Measurements from ENCODE around the gene ANXA7. TPM values are rescaled to one million over a fixed set of nuclear protein-coding genes. Genes with fewer than 3 reads are reported as not detected.

The ANXA7 gene
- total RNA-seq (100 to 1,000 TPM; 104 to 163 (median 149) TPM), polyA plus RNA-seq (10 to 100 TPM; 33.4 to 69.7 TPM)
- long read RNA-seq, donor 1, transcript ANXA7-201 (14 exons, 2,174 nt) = major isoform, 150 of 233 reads
- long read RNA-seq, donor 1, transcript ANXA7-202 (13 exons, 2,452 nt) = minor isoform, 15 of 233 reads
- long read RNA-seq, donor 1, partial matches to known transcripts = 39 of 233 reads
- long read RNA-seq, donor 1, other reads (novel, unspliced or antisense) = 28 of 233 reads
- long read RNA-seq, donor 2, transcript ANXA7-202 (13 exons, 2,452 nt) = minor isoform, 21 of 304 reads
- long read RNA-seq, donor 2, transcript ANXA7-201 (14 exons, 2,174 nt) = major isoform, 198 of 304 reads
- long read RNA-seq, donor 2, partial matches to known transcripts = 58 of 304 reads
- long read RNA-seq, donor 2, other reads (novel, unspliced or antisense) = 27 of 304 reads
- long read RNA-seq, donor 3, transcript ANXA7-202 (13 exons, 2,452 nt) = minor isoform, 98 of 783 reads
- long read RNA-seq, donor 3, transcript ANXA7-201 (14 exons, 2,174 nt) = major isoform, 476 of 783 reads
- long read RNA-seq, donor 3, partial matches to known transcripts = 126 of 783 reads
- long read RNA-seq, donor 3, other reads (novel, unspliced or antisense) = 83 of 783 reads

DNA sequence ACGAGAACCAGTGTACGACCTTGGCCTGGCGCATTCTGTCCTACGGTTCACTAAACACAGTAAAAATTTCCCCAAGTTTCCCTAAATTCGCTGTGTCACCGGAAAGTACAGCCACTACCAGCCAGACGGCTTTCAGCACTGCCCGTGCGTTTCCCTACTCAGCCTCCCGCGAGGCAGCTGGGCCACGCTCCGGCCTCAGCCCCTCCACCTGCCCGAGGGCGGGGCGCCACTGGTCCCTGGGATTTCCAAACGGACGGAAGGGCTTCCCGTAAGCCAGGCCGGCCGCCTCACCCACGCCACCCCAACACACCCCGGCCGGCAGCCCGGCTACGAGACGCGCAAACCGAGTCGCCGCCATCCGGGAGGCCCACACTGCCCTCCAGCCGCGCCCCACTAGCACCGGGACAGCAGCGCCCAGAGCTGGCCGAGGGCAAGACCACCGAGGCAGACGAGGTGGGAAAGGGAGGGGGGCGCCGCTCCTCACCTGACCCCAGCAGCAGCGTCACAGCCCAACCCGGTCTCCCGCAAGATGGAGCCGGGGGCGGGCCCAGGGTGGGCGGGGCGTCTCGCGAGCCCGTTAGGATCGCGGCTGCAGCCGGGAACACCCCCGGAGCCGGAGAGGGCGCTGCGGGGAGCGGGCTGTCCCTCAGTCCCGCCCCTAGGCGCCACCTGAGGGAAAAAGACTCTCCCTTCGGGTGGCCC lies at the start of gene ANXA7:
Gene ANXA7, minus strand, starts transcription at position 531 of the 702 bp plus-strand sequence. CDS start 13,202 bp downstream, outside the sequence.
- intact Hi-C loops (cut with DNase I) = loop anchor here in 1 of 10 donors (1.0 kb wide), 1 partner anchor 82 kb away; no protein-coding TSS in a partner anchor
- peak; percentile 98 to 99 (median 98) for ATAC-seq
- peak within 1 kb of the TSS; percentile 87 to 99 (median 96) for H3K27ac ChIP-seq
- TF ChIP-seq, protein P1, sequence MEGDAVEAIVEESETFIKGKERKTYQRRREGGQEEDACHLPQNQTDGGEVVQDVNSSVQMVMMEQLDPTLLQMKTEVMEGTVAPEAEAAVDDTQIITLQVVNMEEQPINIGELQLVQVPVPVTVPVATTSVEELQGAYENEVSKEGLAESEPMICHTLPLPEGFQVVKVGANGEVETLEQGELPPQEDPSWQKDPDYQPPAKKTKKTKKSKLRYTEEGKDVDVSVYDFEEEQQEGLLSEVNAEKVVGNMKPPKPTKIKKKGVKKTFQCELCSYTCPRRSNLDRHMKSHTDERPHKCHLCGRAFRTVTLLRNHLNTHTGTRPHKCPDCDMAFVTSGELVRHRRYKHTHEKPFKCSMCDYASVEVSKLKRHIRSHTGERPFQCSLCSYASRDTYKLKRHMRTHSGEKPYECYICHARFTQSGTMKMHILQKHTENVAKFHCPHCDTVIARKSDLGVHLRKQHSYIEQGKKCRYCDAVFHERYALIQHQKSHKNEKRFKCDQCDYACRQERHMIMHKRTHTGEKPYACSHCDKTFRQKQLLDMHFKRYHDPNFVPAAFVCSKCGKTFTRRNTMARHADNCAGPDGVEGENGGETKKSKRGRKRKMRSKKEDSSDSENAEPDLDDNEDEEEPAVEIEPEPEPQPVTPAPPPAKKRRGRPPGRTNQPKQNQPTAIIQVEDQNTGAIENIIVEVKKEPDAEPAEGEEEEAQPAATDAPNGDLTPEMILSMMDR (IDR thresholded peaks at IDR 0.05) = peak in 6 of 9 donors; percentile 38 to 67 (median 47)
- H3K27me3 ChIP-seq = no peaks in the 10 kb centered on the region
- 0 to 1% methylated on average over 60 to 62 of the region's 62 CpGs for WGBS, 2 donors
- DNase-seq = peak; percentile 94 to 95
- H3K4me3 ChIP-seq = peak within 1 kb of the TSS; percentile 81 to 99 (median 88)
- peaks cover 0 to 41% (median 28%) of the 10 kb centered on the region in 9 donors for H3K4me1 ChIP-seq
- H3K9me3 ChIP-seq = no peaks in the 10 kb centered on the region
- H3K36me3 ChIP-seq = no peaks in the 10 kb centered on the region

DNA sequence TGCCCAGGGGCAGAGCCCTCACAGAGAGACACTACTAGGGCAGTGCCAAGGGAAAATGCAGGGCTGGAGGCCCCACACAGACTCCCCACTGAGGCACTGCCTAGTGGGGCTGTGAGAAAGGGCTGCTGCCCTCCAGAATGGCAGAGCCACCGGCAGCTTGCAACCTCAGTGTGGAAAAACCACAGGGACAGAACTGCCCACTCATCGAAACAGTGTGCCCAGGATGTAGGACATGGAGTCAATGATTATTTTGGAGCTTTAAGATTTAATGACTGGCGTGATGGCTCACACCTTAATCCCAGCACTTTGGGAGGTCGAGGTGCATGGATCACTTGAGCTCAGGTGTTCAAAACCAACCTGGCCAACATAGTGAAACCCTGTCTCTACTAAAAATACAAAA lies 47.0 kb upstream of the ANXA7 start:
- TF ChIP-seq, protein P1 (IDR thresholded peaks at IDR 0.05) = no peak
- no peaks in the 10 kb centered on the region for H3K9me3 ChIP-seq

DNA sequence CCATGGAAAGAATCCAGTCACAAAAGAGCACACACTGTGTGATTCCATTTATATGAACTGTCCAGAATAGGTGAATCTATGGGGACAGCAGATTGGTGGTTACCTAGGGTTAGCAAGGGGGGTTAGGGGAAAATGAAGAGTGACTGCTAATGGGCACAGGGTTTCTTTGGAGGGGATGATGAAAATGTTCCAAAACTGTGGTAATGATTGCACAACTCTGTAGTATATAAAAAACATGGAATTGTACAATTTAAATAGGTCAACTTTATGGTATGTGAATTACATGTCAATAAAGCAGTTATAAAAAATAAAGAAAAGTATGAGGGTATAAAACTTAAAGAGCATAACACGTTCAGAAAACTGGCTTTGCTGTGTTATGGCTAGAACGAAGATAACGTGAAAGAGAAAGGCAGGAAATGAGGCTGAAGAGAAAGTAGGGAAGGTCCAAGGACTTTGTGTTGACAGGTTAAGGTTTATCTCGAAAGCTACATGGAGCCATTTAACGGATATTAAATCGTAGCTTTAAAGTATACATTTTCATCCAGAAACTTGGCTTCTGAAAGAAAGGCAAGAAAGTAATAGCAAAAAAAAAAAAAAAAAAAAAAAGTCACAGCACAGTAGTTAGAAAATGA lies 45.9 kb upstream of the ANXA7 start:
- WGBS, 2 donors = 80 to 85% methylated on average over 6 of the region's 6 CpGs
- Histone ChIP-seq H3K4me3 (no peak overlapping the region), H3K36me3 (peaks cover 0 to 93% (median 0%) of the 10 kb centered on the region in 9 donors), H3K9me3 (no peaks in the 10 kb centered on the region), H3K4me1 (peaks cover 0 to 9% (median 0%) of the 10 kb centered on the region in 9 donors), H3K27ac (no peak overlapping the region), H3K27me3 (no peaks in the 10 kb centered on the region)
- DNase-seq = no peak
- ATAC-seq = no peak
- intact Hi-C loops (cut with DNase I) = no loop called here
- TF ChIP-seq, protein P1 (IDR thresholded peaks at IDR 0.05) = no peak

More for the DNA sequence above, 47.0 kb upstream of the ANXA7 start:
- intact Hi-C loops (cut with DNase I) = no loop called here
- no peak overlapping the region for H3K27ac ChIP-seq
- ATAC-seq = no peak
- H3K27me3 ChIP-seq = no peaks in the 10 kb centered on the region
- H3K4me1 ChIP-seq = peaks cover 0 to 9% (median 0%) of the 10 kb centered on the region in 9 donors
- peaks cover 0 to 95% (median 2%) of the 10 kb centered on the region in 9 donors for H3K36me3 ChIP-seq
- no peak overlapping the region for H3K4me3 ChIP-seq
- no peak for DNase-seq
- 96 to 98% methylated on average over 4 of the region's 4 CpGs for WGBS, 2 donors
